ENCODE measurements around the gene HOXB3. TPM values are rescaled to one million over a fixed set of nuclear protein-coding genes. Genes with fewer than 3 reads are reported as not detected.
A peak's percentile ranks its signal among the peaks of the same experiment; 100 is the strongest.

Gene HOXB3
- total RNA-seq, 6 donors from 2014 or later = 2.9 to 12.6 (median 7.9) TPM

DNA sequence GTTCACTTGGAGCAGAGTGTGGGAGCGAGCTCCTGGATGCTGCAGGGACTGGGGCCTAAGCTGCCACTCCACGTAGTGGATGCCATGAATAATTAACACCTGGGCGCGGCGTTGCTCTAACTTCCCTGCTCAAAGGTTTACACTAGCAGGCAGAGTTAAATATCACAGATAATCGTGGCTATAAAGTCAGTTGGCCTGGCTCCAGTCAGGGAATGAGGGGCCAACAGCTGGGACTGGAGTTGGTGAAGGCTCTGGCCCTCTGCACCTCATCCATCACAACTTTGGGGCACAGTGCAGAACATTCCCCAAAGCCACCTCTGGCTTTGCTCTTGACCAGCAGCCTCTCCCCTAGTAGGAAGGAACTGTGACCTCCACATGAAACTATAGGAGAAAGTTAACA lies 22.8 kb downstream of the HOXB3 start:
- no peak for ATAC-seq (ENCODE audit: low FRiP score in 2 of 2)
- TF ChIP-seq CTCF (IDR thresholded peaks at IDR 0.05) (no peak), POLR2AphosphoS5 (IDR thresholded peaks at IDR 0.05) (no peak), EP300 (IDR thresholded peaks at IDR 0.05) (no peak), POLR2A (IDR thresholded peaks at IDR 0.05) (no peak)
- H3K9me3 ChIP-seq = no peaks in the 10 kb centered on the region
- H3K27me3 ChIP-seq = peaks cover 0 to 28% (median 10%) of the 10 kb centered on the region in 4 donors
- H3K27ac ChIP-seq = peak overlapping the region; percentile 7 to 87 (median 34)
- no peaks in the 10 kb centered on the region for H3K36me3 ChIP-seq
- no peak for DNase-seq
- no peak overlapping the region for H3K4me3 ChIP-seq
- peaks cover 5 to 15% (median 10%) of the 10 kb centered on the region in 4 donors for H3K4me1 ChIP-seq
- 37 to 54% methylated on average over 3 to 6 of the region's 6 CpGs for WGBS, 2 donors

DNA sequence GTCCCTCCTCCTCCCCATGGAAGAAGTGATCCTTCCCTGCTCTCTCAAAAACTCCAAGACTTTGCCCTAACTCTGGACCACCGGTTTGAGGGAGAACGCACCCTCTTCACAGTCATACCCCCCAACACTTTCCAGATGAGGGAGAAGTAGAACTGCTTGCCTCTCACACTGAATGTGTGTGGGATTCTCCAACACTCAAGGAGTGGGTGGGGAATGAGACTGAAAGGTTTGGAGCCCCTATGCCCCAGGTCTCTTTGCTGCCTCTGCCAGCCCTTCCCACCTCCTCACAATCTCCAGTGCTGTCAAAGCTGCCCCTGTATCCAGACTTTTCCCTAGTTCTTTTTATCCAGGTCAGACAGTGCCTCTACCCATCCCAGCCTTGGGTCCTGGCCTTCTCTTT lies 23.3 kb downstream of the HOXB3 start:
- H3K36me3 ChIP-seq = no peaks in the 10 kb centered on the region
- TF ChIP-seq POLR2A (IDR thresholded peaks at IDR 0.05) (no peak), POLR2AphosphoS5 (IDR thresholded peaks at IDR 0.05) (no peak), EP300 (IDR thresholded peaks at IDR 0.05) (no peak), CTCF (IDR thresholded peaks at IDR 0.05) (no peak)
- WGBS, 2 donors = 43 to 49% methylated on average over 2 of the region's 2 CpGs
- H3K9me3 ChIP-seq = no peaks in the 10 kb centered on the region
- H3K27ac ChIP-seq = peak overlapping the region in 3 of 4 donors; percentile 7 to 83 (median 42)
- DNase-seq = no peak
- peaks cover 0 to 28% (median 10%) of the 10 kb centered on the region in 4 donors for H3K27me3 ChIP-seq
- no peak for ATAC-seq (ENCODE audit: low FRiP score in 2 of 2)
- H3K4me3 ChIP-seq = no peak overlapping the region
- H3K4me1 ChIP-seq = peaks cover 5 to 15% (median 10%) of the 10 kb centered on the region in 4 donors

- no peak for ATAC-seq (ENCODE audit: low FRiP score in 2 of 2)
- DNase-seq = no peak
- H3K27ac ChIP-seq = peak overlapping the region in 2 of 4 donors; percentile 53 to 83
- TF ChIP-seq EP300 (IDR thresholded peaks at IDR 0.05) (no peak), CTCF (IDR thresholded peaks at IDR 0.05) (no peak), POLR2AphosphoS5 (IDR thresholded peaks at IDR 0.05) (no peak), POLR2A (IDR thresholded peaks at IDR 0.05) (no peak)
- H3K36me3 ChIP-seq = no peaks in the 10 kb centered on the region
- H3K4me1 ChIP-seq = peaks cover 9 to 15% (median 11%) of the 10 kb centered on the region in 4 donors
- H3K27me3 ChIP-seq = peaks cover 0 to 28% (median 10%) of the 10 kb centered on the region in 4 donors
- WGBS, 2 donors = 52 to 55% methylated on average over 4 of the region's 4 CpGs
- H3K9me3 ChIP-seq = no peaks in the 10 kb centered on the region
- no peak overlapping the region for H3K4me3 ChIP-seq
Observed at GRCh38 chr17:48565925-48566710, 23.9 kb downstream of the HOXB3 start.

DNA sequence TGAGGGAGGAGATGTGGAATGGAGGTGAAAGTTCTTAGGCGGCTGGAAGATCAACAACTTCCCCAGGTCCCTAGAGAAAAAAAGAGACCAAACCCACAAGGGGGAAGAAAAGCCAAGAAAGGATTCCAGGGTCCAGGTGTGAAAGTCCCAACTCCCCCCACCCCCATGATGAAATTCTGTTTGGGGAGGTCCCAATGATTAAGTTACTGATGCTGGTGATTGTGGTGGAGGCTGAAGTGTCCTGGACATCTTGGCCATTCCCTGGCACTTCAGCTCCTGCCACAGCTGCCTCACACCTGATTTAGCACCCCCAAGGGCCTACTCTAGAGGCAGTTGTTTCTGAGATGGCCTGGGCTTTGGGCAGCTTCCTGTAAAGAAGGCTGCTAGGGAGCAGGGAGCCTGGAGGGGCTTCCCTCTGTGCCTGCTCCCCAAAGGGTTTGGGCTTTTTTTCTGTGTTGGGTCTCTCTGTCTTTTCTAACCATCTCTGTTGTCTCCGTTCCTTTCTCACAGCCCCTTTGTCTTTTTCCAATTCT lies 25.0 kb downstream of the HOXB3 start:
- WGBS, 2 donors = 56 to 60% methylated on average over 2 of the region's 2 CpGs
- ATAC-seq (ENCODE audit: low FRiP score in 2 of 2) (no peak), DNase-seq (no peak)
- Histone ChIP-seq H3K36me3 (no peaks in the 10 kb centered on the region), H3K27me3 (peaks cover 0 to 28% (median 6%) of the 10 kb centered on the region in 4 donors), H3K4me3 (no peak overlapping the region), H3K4me1 (peaks cover 9 to 17% (median 13%) of the 10 kb centered on the region in 4 donors), H3K9me3 (no peaks in the 10 kb centered on the region), H3K27ac (peak overlapping the region in 3 of 4 donors; percentile 53 to 83 (median 56))
- no peak for TF ChIP-seq POLR2A (IDR thresholded peaks at IDR 0.05)
- TF ChIP-seq POLR2AphosphoS5 (IDR thresholded peaks at IDR 0.05) = no peak
- no peak for TF ChIP-seq EP300 (IDR thresholded peaks at IDR 0.05)
- no peak for TF ChIP-seq CTCF (IDR thresholded peaks at IDR 0.05)

Data from upper lobe of left lung (tissue), 6 donors.